GM23248 (cell line): Measurements from ENCODE around the gene SLC8A1. TPM values are rescaled to one million over a fixed set of nuclear protein-coding genes. Genes with fewer than 3 reads are reported as not detected.

ENCODE experiments used
- DNase-seq: peaks from one replicate; pipeline ENCODE4 v3.0.0-alpha.2; 2015
- H2AFZ ChIP-seq: fragments of 200-600 bp; sonication (generic); 2 replicates; pipeline ENCODE4 v1.6.1; 2016; ENCODE audit warnings: antibody characterized with exemption
- H3F3A ChIP-seq: fragments of 200-600 bp; sonication (generic); 2 replicates; pipeline ENCODE4 v1.6.1; 2016; ENCODE audit warnings: mild to moderate bottlenecking, antibody characterized with exemption, mixed run types; ENCODE audit not compliant: insufficient read depth
- H3K27ac ChIP-seq: fragments of 200-600 bp; sonication (generic); 2 replicates; pipeline ENCODE4 v1.5.1; 2016; ENCODE audit warnings: mild to moderate bottlenecking
- H3K27me3 ChIP-seq: fragments of 200-600 bp; sonication (generic); replicated peaks from 2 replicates; pipeline ENCODE4 v1.6.1; 2016; ENCODE audit warnings: mild to moderate bottlenecking; ENCODE audit not compliant: insufficient read depth
- H3K36me3 ChIP-seq: fragments of 200-600 bp; sonication (generic); 2 replicates; pipeline ENCODE4 v1.6.1; 2016; ENCODE audit warnings: low read depth, mild to moderate bottlenecking
- H3K4me1 ChIP-seq: fragments of 200-600 bp; sonication (generic); 2 replicates; pipeline ENCODE4 v1.6.1; 2016; ENCODE audit warnings: mild to moderate bottlenecking; ENCODE audit not compliant: insufficient read depth
- H3K4me2 ChIP-seq: fragments of 200-600 bp; sonication (generic); one replicate; pipeline ENCODE4 v1.6.1; 2016; ENCODE audit warnings: mild to moderate bottlenecking; ENCODE audit not compliant: unreplicated experiment
- H3K4me3 ChIP-seq: fragments of 200-600 bp; sonication (generic); 2 replicates; pipeline ENCODE4 v1.5.1; 2016; ENCODE audit warnings: mild to moderate bottlenecking
- H3K79me2 ChIP-seq: fragments of 200-600 bp; sonication (generic); 2 replicates; pipeline ENCODE4 v1.6.1; 2016; ENCODE audit warnings: mild to moderate bottlenecking; ENCODE audit not compliant: insufficient read depth
- H3K9ac ChIP-seq: fragments of 200-600 bp; sonication (generic); 2 replicates; pipeline ENCODE4 v1.6.1; 2016; ENCODE audit warnings: mild to moderate bottlenecking
- H3K9me2 ChIP-seq: fragments of 200-600 bp; sonication (generic); 2 replicates; pipeline ENCODE4 v1.6.1; 2016; ENCODE audit warnings: mixed run types, mild to moderate bottlenecking, moderate library complexity; ENCODE audit not compliant: insufficient read depth
- H3K9me3 ChIP-seq: fragments of 200-600 bp; sonication (generic); one replicate; pipeline ENCODE4 v1.6.1; 2017; ENCODE audit warnings: low read depth
- H4K20me1 ChIP-seq: fragments of 200-600 bp; sonication (generic); 2 replicates; pipeline ENCODE4 v1.6.0; 2016; ENCODE audit not compliant: insufficient read depth
- EZH2 ChIP-seq: fragments of 200-600 bp; sonication (generic); IDR thresholded peaks from 2 replicates; pipeline ENCODE4 v1.6.1; 2018; ENCODE audit warnings: antibody characterized with exemption, mild to moderate bottlenecking; ENCODE audit not compliant: insufficient read depth, poor library complexity, severe bottlenecking
- EZH2phosphoT487 ChIP-seq: fragments of 200-600 bp; sonication (generic); IDR thresholded peaks from 2 replicates; pipeline ENCODE4 v1.6.1; 2018; ENCODE audit warnings: antibody characterized with exemption, moderate library complexity, mild to moderate bottlenecking, low read depth; ENCODE audit not compliant: insufficient read depth
- WGBS, 2 experiments: methylation state at CpG; one replicate each; pipeline ENCODE4 v1.1.6; 2015 to 2017; ENCODE audit warnings: low lambda C conversion rate in 2 of 2, low coverage in 1 of 2; ENCODE audit errors: missing lambda C conversion rate in 2 of 2; 5-methylcytosine and 5-hydroxymethylcytosine counted together
- in situ Hi-C: fragments of 300-500 bp; cut with MboI; formaldehyde crosslinking; loops from 2 replicates; pipeline ENCODE4 v1.15.0; 2020
- polyA plus RNA-seq: library from polyadenylated mRNA; unstranded; fragments of >200 nt; fragmentation: Nextera tagmentation; extraction: Ambion mirVana; gene quantifications from 2 replicates; pipeline ENCODE4 v1.2.1, GENCODE V29; 2016
- total RNA-seq: library from RNA; depleted of rRNA; stranded (reverse); fragments of >200 nt; shearing (Covaris generic); gene quantifications from 2 replicates; pipeline ENCODE4 v1.2.3, GENCODE V29; 2014

SLC8A1 gene
- total and polyA plus RNA-seq, 2 experiments from 2014 or later, result 13.8 to 83.4 TPM

GRCh38 chr2:40243581-40244187 lies 208.2 kb downstream of the SLC8A1 start:
- no peak overlapping the region for H2AFZ ChIP-seq
- peaks cover 35% of the 10 kb centered on the region for H3K4me1 ChIP-seq
- peaks cover 9% of the 10 kb centered on the region; the same call in 1 of the 2 replicates for H3K79me2 ChIP-seq
- 49 to 54% methylated on average over 3 of the region's 3 CpGs for WGBS, 2 experiments
- peak overlapping the region; percentile 55 for H3K27ac ChIP-seq
- peak; percentile 72 for DNase-seq
- H4K20me1 ChIP-seq, result no peaks in the 10 kb centered on the region
- no peaks in the 10 kb centered on the region for H3K36me3 ChIP-seq
- peaks cover 31% of the 10 kb centered on the region for H3F3A ChIP-seq
- no peaks in the 10 kb centered on the region for H3K27me3 ChIP-seq
- TF ChIP-seq EZH2 (no peak), EZH2phosphoT487 (no peak)
- H3K9ac ChIP-seq, result 0 out of 2 replicates have a peak overlapping the region, but pooled peaks have one; percentile 15
- H3K9me2 ChIP-seq, result no peaks in the 10 kb centered on the region
- H3K9me3 ChIP-seq, result no peaks in the 10 kb centered on the region
- in situ Hi-C loops, result no loop called here
- H3K4me3 ChIP-seq, result no peak overlapping the region
- peak overlapping the region; percentile 29 for H3K4me2 ChIP-seq

DNA sequence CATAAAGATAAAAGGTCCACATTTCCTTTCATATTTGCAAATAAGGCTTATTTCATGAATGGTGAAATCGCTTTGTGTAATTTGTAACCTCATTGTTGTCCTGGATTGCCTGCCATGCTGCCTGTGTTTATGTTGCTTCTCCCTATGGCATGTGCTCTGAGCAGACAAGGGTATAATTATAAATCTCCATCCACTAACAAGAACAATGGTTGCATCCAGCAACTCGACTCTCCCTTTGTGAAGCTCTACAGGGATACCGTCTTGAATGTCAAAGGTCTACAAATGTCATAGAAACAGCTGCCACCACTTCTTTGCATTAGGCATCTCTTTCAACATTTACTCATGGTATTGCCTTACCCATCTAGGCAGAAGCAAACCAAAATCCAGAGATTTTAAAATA lies 209.6 kb downstream of the SLC8A1 start:
- Histone ChIP-seq H3K4me3 (no peak overlapping the region), H3K79me2 (peaks cover 9% of the 10 kb centered on the region; the same call in 1 of the 2 replicates), H2AFZ (no peak overlapping the region), H3K9ac (no peak overlapping the region), H4K20me1 (no peaks in the 10 kb centered on the region), H3K4me2 (no peak overlapping the region), H3K27ac (no peak overlapping the region), H3K4me1 (peaks cover 35% of the 10 kb centered on the region), H3K36me3 (no peaks in the 10 kb centered on the region), H3K27me3 (no peaks in the 10 kb centered on the region), H3K9me2 (no peaks in the 10 kb centered on the region), H3F3A (peaks cover 31% of the 10 kb centered on the region), H3K9me3 (no peaks in the 10 kb centered on the region)
- 85 to 88% methylated on average over 3 of the region's 3 CpGs for WGBS, 2 experiments
- in situ Hi-C loops, result no loop called here
- no peak for DNase-seq
- TF ChIP-seq EZH2phosphoT487 (no peak), EZH2 (no peak)

DNA sequence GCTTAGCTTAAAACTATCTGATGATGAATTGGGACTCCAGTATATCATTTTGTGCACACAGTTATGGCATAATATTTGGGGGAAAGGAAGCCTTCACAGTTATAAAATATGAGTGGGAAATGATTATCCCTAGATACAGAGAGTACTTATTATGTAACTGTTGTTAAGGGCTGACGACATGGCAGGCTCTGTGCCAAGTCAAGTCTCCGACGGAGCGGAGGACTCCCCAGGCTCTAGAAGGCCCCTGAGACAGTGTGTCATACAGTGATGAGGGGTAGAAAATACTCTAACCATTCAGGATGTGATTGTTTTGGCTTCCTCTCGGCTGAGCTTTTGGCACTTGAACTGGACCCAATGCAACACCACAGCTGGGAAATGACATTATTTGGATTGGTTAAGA lies 211.8 kb downstream of the SLC8A1 start:
- H3K4me2 ChIP-seq, result peak overlapping the region; percentile 59
- H4K20me1 ChIP-seq, result no peaks in the 10 kb centered on the region
- H3K9ac ChIP-seq, result peak overlapping the region; percentile 59

GRCh38 chr2:40230707-40231432 lies 221.0 kb downstream of the SLC8A1 start:
- Histone ChIP-seq H3F3A (no peaks in the 10 kb centered on the region), H3K4me3 (no peak overlapping the region), H4K20me1 (no peaks in the 10 kb centered on the region), H3K4me1 (no peaks in the 10 kb centered on the region), H3K4me2 (no peak overlapping the region), H3K27me3 (no peaks in the 10 kb centered on the region), H3K9me3 (no peaks in the 10 kb centered on the region), H3K79me2 (no peaks in the 10 kb centered on the region), H3K9ac (no peak overlapping the region), H3K27ac (no peak overlapping the region), H3K36me3 (no peaks in the 10 kb centered on the region), H3K9me2 (no peaks in the 10 kb centered on the region), H2AFZ (no peak overlapping the region)
- 51 to 61% methylated on average over 3 of the region's 3 CpGs for WGBS, 2 experiments
- in situ Hi-C loops, result no loop called here
- DNase-seq, result peak; percentile 42
- TF ChIP-seq EZH2phosphoT487, result no peak
- TF ChIP-seq EZH2, result no peak

More for the DNA sequence above, 211.8 kb downstream of the SLC8A1 start:
- in situ Hi-C loops, result no loop called here
- no peaks in the 10 kb centered on the region for H3K9me2 ChIP-seq
- H3K4me3 ChIP-seq, result 0 out of 2 replicates have a peak overlapping the region, but pooled peaks have one; percentile 7
- no peak overlapping the region for H2AFZ ChIP-seq
- H3K4me1 ChIP-seq, result peaks cover 35% of the 10 kb centered on the region
- H3K79me2 ChIP-seq, result peaks cover 9% of the 10 kb centered on the region; the same call in 1 of the 2 replicates
- TF ChIP-seq EZH2 (no peak), EZH2phosphoT487 (no peak)
- H3K9me3 ChIP-seq, result no peaks in the 10 kb centered on the region
- peaks cover 31% of the 10 kb centered on the region for H3F3A ChIP-seq
- no peaks in the 10 kb centered on the region for H3K27me3 ChIP-seq
- H3K36me3 ChIP-seq, result no peaks in the 10 kb centered on the region
- 0 to 6% methylated on average over 5 of the region's 5 CpGs for WGBS, 2 experiments
- peak; percentile 97 for DNase-seq
- H3K27ac ChIP-seq, result peak overlapping the region; percentile 89
